ENCODE results near the gene CYB561A3. TPM values are rescaled to one million over a fixed set of nuclear protein-coding genes. Genes with fewer than 3 reads are reported as not detected.

CYB561A3 gene
- total RNA-seq, 4 donors from 2014 or later, result 39.3 to 62.8 (median 49.7) TPM

GRCh38 chr11:61345954-61346843 lies 15.5 kb downstream of the CYB561A3 start:
- WGBS, 2 donors, result 83% methylated on average over 9 to 14 of the region's 14 CpGs
- no peaks in the 10 kb centered on the region for H3K27me3 ChIP-seq
- TF ChIP-seq CTCF (IDR thresholded peaks at IDR 0.05) (no peak), POLR2A (IDR thresholded peaks at IDR 0.05) (no peak)
- no peak overlapping the region for H3K4me3 ChIP-seq (replicated peaks in 1 of 3)
- H3K36me3 ChIP-seq, result peaks cover 19 to 21% of the 10 kb centered on the region in 2 donors
- intact Hi-C loops (cut with DNase I), result no loop called here
- H3K9me3 ChIP-seq, result no peaks in the 10 kb centered on the region
- no peaks in the 10 kb centered on the region for H3K4me1 ChIP-seq
- DNase-seq, result no peak
- no peak overlapping the region for H3K27ac ChIP-seq

GRCh38 chr11:61345170-61345610 lies 16.5 kb downstream of the CYB561A3 start:
- DNase-seq, result no peak
- H3K27me3 ChIP-seq, result no peaks in the 10 kb centered on the region
- H3K4me1 ChIP-seq, result no peaks in the 10 kb centered on the region
- no peaks in the 10 kb centered on the region for H3K9me3 ChIP-seq
- intact Hi-C loops (cut with DNase I), result no loop called here
- no peak overlapping the region for H3K27ac ChIP-seq
- TF ChIP-seq POLR2A (IDR thresholded peaks at IDR 0.05) (no peak), CTCF (IDR thresholded peaks at IDR 0.05) (no peak)
- H3K36me3 ChIP-seq, result peaks cover 13 to 18% of the 10 kb centered on the region in 2 donors
- H3K4me3 ChIP-seq (replicated peaks in 1 of 3), result no peak overlapping the region
- WGBS, 2 donors, result 61% methylated on average over 4 of the region's 4 CpGs; no CpG with 5 or more reads in 1 of the 2 donors

- Histone ChIP-seq H3K27ac (no peak overlapping the region), H3K4me3 (replicated peaks in 1 of 3) (no peak overlapping the region), H3K36me3 (peaks cover 7 to 9% of the 10 kb centered on the region in 2 donors), H3K27me3 (no peaks in the 10 kb centered on the region), H3K4me1 (no peaks in the 10 kb centered on the region), H3K9me3 (no peaks in the 10 kb centered on the region)
- intact Hi-C loops (cut with DNase I), result no loop called here
- no peak for DNase-seq
- WGBS, 2 donors, result 97 to 98% methylated on average over 19 to 24 of the region's 29 CpGs
- TF ChIP-seq CTCF (IDR thresholded peaks at IDR 0.05) (no peak), POLR2A (IDR thresholded peaks at IDR 0.05) (no peak)
Measured at GRCh38 chr11:61343792-61344745, 17.6 kb downstream of the CYB561A3 start.

- Histone ChIP-seq H3K27me3 (no peaks in the 10 kb centered on the region), H3K36me3 (peaks cover 3 to 9% of the 10 kb centered on the region in 2 donors), H3K9me3 (no peaks in the 10 kb centered on the region), H3K4me1 (no peaks in the 10 kb centered on the region), H3K4me3 (replicated peaks in 1 of 3) (no peak overlapping the region), H3K27ac (no peak overlapping the region)
- DNase-seq, result no peak
- 92 to 95% methylated on average over 18 to 19 of the region's 20 CpGs for WGBS, 2 donors
- intact Hi-C loops (cut with DNase I), result no loop called here
- TF ChIP-seq POLR2A (IDR thresholded peaks at IDR 0.05) (no peak), CTCF (IDR thresholded peaks at IDR 0.05) (no peak)
Measured at GRCh38 chr11:61342207-61342803, 19.4 kb downstream of the CYB561A3 start.
